Stimulated activated CD8-positive, alpha-beta memory T cell treated with anti-CD3 and anti-CD28 coated beads, Interleukin-4, amount 100 ng/mL, for 1 hour (primary cell): ENCODE measurements around the gene ZNF443.
A peak's percentile ranks its signal among the peaks of the same experiment; 100 is the strongest.
"Not testable (repeated sequence)": the region's sequence is repeated elsewhere in the genome, so short reads cannot be mapped to it uniquely, and the experiment has no call there.

Experiments used
- DNase-seq, 2 donors: peaks; one replicate each; pipeline ENCODE4 v3.0.0-alpha.2; 2020; ENCODE audit warnings: low read depth in 2 of 2, low spot score in 1 of 2

ZNF443 gene

GRCh38 chr19:12440541-12441316, at the start of gene ZNF443:
Gene ZNF443, minus strand, starts transcription at chr19:12441021. Its CDS starts 107 bp downstream, at chr19:12440914.
- peak; percentile 96 to 97 for DNase-seq

GRCh38 chr19:12486265-12486783, 45.5 kb upstream of the ZNF443 start:
- not testable (repeated sequence) for DNase-seq

DNA sequence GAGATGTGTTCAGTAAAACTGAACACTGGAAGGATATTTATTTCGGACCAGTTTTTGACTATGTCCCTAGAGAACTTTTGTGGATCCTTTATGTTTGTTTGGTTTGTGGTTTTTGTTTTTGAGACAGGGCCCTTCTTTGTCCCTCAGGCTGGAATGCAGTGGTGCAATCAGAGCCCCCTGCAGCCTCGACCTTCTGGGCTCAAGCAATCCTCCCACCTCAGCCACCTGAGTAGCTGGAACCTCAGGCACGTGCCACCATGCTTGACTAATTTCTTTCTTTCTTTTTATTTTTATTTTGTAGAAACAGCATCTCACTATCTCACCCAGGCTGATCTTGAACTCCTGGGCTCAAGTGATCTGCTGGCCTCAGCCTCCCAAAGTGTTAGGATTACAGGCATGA, 44.8 kb upstream of the ZNF443 start:
- DNase-seq, result no peak

DNA sequence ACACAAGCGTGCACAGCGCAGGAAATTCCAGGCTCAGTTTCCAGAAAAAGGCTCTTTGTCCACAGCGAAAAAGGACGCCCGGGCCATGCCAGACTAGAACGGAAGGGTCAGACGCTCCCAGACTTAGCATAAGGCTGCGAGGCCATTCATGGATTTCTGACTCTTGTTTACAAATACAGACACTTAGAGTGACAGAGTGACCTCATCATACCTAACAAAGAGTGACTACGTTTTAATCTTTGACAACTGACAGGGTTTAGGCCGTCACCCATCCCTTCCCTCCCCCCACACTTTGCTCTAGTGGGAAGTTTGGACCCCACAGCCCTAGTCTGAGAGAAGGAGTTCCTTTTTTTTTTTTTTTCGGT, 44.2 kb upstream of the ZNF443 start:
- no peak for DNase-seq

GRCh38 chr19:12484371-12485051, 43.7 kb upstream of the ZNF443 start, which contains the start of gene ZNF709:
Gene ZNF709, minus strand, starts transcription at chr19:12484816. Its CDS starts 159 bp downstream, at chr19:12484657.
- peak; percentile 76 to 78 for DNase-seq

GRCh38 chr19:12484011-12484370, 43.2 kb upstream of the ZNF443 start:
- DNase-seq, result no peak

DNA sequence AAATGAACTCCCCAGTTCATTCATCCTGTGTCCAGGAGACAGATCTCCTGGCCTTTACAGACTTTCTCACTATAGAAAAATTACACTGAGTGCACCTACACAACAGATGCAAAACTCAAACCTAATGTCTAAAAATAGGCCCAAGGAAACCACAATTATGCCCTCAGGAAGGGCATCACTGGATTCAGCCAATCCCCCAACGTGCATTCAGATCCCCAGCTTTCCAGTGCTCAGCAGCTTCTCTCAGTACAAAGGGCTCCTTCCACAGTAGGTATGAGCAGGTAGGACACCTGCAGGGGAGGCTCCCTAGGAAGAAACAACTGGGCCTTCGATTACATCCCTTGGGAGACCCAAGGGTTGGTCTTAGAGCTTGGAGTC, 41.7 kb upstream of the ZNF443 start:
- no peak for DNase-seq

DNA sequence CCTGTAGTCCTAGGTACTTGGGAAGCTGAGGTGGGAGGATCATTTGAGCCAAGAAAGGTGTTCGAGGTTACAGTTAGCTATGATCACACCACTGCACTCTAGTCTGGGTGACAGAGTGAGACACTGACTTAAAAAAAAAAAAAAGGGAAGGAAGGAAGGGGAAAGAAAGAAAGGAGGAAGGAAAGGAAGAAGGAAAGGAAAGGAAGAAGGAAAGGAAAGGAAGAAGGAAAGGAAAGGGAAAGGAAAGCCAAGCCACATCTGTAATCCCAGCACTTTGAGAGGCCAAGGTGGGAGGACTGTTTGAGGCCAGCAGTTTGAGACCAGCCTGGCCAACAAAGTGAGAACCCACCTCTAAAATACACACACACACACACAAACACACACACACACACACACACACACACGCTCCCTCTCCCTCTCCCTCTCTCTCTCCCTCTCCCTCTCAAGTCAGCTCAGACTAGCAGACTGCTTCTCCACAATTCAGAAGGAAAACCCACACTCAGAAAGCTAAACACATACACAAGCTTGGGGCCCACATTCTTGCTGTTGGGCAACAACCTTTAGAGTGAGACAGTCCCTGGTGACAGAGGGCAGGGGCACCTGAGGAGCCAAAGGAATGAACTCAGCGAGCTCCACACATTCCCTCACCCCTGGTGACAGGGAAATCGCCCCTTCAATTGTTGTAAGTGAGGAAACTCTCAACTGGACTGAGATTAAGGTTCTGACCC, 41.1 kb upstream of the ZNF443 start:
- DNase-seq, result no peak

DNA sequence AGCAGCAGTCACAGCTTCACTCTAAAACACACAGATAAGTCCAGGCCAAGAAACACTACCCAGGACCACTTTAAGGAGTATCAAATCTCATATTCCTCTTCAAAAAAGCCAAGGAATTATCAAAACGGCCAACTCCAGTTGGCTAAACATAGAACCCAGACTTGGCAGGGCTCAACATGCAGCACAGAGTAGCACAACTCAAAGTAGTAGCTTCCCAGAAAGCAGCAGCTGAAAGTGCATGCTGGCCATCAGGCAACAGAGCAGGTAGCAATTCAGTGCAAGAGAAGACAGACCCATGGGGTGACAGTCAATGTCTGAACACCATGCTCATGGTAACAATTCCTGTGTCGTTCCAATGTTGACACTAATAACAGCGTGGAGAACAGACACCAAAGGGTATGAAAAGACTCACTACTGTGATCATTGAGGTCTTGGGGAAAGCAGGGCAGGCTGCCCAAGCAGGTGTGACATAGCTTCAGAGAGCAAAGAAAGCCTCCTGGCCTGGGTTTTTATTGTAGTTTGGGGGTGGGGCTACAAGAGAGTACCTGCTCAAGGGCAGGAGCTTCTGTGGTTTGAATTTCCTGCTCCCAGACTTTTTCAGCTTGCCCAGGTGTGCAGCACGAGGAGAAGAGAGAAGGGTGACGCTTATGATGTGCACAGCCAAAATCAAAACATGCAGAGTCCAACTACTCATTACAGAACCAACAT, 37.6 kb upstream of the ZNF443 start:
- DNase-seq, result no peak

GRCh38 chr19:12467651-12468050, 26.8 kb upstream of the ZNF443 start:
- DNase-seq, result not testable (repeated sequence)

DNA sequence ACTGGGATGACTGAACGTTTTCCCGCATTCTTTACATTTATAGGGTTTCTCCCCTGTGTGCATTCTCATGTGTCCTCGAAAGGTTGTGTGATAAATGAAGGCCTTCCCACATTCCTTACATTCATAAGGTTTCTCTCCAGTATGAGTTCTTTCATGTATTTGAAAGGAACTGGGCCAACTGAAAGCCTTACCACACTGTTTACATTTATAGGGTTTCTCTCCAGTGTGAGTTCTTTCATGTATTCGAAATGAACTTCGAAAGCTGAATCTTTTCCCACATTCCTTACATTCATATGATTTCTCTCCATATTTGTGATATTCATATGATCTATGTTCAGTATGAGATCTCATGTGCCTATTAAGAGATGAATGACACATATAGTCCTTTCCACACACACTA, 24.4 kb upstream of the ZNF443 start:
- no peak for DNase-seq

GRCh38 chr19:12464769-12465168, 23.9 kb upstream of the ZNF443 start:
- no peak for DNase-seq

GRCh38 chr19:12464139-12464538, 23.3 kb upstream of the ZNF443 start:
- DNase-seq, result not testable (repeated sequence)

GRCh38 chr19:12453495-12453894, 12.7 kb upstream of the ZNF443 start:
- no peak for DNase-seq

GRCh38 chr19:12450844-12451243, 10.0 kb upstream of the ZNF443 start:
- DNase-seq, result no peak

- DNase-seq, result no peak
Measured at GRCh38 chr19:12448808-12449207, 8.0 kb upstream of the ZNF443 start.

DNA sequence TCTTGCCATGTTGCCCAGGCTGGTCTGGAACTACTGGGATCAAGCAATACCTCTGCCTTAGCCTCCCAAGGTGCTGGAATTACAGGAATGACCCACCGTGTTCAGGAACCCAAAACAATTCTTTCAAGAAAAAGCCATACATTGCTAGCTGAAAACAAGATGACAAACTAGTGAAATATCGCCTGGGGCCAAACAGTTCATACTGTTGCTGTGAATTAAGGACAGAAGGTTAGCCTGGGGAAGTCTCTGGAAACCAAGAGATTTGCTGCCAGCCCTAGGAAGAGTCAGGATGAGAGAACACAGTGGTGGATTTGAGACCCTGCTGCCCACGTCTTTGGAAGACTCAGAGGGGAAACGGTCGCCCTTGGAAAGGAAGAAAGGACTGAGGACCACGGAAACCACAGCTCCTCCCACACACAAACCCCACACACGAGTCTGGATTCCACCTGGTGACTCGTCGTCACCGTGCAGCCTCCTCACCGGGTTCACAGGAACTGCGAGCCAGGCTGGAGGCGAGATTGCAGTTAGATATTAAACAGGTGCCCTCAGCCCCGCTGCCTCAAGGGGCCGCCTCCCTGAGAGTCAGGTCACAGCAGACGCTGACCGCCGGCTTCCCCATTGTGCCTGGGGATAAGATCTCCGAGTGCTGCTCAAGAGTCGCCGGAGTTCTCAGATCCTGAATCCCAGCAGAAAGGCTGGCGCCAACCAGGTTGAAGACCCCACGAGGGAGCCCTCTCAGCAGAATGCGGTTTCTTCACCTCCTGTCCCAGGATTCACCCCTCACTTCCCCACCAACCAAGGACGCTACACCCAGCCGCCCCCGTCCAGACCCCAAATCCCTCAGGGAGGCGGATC, 908 bp downstream of the ZNF443 start:
- DNase-seq, result peak in 1 of 2 donors; percentile 22

GRCh38 chr19:12430726-12431299, 10.0 kb downstream of the ZNF443 start:
- not testable (repeated sequence) for DNase-seq

- DNase-seq, result no peak
Measured at GRCh38 chr19:12425888-12426274, 14.9 kb downstream of the ZNF443 start.
